SKM-1 (cell line): ENCODE measurements around the gene ZNF516.
"Not testable (repeated sequence)": the region's sequence is repeated elsewhere in the genome, so short reads cannot be mapped to it uniquely, and the experiment has no call there.

ENCODE experiments used
- DNase-seq: peaks from one replicate; lab custom pipeline; 2025; ENCODE audit not compliant: unreplicated experiment; lab: John Stamatoyannopoulos, UW

ZNF516 gene

DNA sequence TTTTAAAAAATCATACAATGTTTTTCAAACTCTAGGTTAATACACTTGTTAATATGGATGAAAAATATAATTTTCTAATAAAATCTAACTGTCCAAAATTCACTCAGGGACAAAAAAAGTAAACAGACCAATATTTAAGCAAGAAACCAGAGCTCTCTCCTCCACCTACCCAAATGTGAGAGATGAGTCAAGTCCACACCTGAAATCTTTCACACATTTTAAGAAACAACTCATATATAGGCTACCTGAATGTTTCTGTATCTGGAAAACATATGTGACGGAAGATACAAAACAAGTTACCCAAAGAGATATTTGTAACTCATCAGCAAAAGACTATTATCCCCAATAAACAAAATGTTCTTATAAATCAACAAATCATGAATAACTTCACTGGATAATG is 20.2 kb downstream of the ZNF516 start:
- no peak for DNase-seq

DNA sequence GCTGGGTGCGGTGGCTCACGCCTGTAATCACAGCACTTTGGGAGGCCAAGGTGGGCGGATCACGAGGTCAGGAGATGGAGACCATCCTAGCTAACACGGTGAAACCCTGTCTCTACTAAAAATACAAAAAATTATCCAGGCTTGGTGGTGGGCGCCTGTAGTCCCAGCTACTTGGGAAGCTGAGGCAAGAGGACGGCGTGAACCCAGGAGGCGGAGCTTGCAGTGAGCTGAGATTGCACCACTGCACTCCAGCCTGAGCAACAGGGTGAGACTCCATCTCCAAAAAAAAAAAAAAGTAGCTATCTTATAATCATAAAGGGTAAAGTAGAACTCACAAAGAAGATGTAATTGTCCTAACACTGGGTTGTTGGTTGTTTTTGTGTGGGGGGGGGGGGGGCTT is 21.5 kb downstream of the ZNF516 start:
- DNase-seq: not testable (repeated sequence)

DNA sequence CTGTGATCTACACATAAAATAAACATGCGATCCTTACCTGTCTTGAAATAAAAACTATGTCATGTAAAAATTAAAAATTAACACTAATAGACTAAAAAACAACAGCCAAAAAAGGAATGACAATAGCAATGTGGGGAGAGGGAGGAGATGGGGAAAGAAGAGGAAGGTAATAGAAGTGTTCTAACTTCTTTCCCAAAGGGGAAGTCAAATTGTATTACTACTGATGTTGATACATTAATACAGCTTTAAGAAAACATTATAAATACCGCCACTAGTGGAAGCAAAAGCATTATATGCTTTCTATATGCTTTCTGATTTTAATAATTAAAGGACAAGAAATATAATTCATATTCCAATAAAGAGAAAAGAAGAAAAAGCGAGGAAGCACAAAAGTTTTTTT is 22.2 kb downstream of the ZNF516 start:
- DNase-seq: no peak

DNA sequence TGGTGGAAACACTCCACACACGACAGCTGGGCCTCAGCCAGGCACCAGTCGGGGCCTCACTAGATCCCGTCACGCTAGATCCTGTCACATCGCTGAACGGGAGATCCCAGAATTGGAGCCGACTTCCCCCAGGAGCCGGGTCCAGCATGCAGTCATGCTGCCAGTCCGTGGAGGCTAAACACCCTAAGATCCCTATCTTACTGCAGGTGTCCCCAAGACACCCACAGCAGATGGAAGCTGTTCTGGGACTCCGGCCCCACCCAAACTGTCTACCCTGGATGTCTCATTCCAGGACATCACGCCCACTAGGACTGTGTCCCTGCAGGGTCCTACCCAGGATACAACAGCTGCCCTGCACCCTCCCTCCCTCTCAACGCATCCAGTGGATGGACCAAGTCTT is 23.4 kb downstream of the ZNF516 start:
- DNase-seq: no peak

DNA sequence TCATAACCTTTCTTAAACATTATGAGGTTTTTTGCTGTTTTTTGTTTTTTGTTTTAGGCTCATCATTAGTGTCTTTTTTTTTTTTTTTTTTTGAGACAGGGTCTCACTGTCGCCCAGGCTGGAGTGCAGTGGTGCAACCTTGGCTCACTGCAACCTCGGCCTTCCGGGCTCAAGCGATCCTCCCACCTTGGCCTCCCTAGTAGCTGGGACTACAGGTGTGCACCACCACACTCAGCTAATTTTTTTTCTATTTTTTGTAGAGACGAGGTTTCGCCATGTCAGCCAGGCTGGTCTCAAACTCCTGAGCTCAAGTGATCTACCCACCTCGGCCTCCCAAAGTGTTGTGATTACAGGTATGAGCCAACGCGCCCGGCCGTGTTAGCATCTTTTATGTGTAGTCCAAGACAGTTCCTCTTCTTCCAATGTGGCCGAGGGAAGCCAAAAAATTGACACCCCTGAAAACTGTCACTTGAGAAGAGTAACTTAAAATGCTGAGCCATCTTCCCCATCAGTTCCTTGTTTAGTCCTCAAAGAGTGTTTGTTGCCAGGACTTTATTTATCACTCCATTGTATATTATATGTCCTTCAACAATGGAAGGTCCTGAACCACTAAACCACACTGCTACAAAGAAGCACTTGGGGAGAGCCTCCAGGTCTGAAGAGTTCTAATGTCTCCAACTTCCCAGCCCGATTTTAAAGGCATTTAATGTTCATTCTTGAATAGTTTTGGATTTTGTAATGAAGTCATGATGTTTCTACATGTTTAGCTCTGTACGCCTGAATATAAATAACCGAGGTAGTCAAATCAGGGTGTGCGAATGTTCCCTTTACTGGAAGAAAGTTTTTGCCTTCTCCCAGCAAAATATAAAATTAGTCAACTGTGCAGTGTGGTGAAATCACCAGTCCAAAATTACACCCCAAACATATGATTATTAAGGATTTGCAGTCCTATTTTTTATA is 26.4 kb downstream of the ZNF516 start:
- no peak for DNase-seq

DNA sequence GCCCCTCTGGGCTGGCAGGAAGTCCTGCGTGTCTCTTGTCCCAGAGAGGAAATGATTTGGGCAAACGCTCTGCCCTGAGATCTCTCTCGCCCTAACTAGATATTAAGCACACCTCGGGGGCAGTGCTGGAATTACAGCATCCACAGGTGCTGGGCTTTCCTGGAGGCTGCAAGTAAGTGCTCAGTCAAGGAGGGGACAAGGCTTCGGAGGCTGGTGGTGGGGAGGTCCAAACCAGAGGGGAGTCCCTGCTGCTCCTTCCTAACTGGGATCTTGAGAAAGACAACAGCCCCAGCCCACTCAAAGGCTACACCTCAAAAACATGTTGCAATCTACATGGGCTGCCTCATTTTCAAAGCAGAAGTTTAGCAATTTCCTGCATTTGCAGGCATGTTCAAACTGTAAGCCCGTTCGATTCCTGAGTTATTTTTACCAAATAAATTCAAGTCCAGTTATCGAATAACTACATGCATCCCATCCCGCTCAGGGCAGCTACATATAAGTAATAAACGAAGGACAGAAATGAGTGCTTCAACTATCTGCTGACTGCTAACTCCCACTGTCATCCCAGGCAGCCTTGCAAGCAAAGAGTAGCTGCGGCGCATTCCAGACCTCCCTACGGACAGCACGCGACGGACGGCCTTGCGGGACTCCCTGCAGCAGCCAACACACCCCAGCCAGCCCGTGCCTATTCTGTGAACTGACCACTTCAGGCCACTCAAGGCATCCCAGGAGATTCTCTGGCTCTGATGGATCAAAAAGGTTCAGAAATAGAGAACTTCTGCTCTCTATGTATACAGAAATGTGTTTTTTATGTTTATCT is 27.5 kb downstream of the ZNF516 start:
- peak; percentile 84 for DNase-seq

DNA sequence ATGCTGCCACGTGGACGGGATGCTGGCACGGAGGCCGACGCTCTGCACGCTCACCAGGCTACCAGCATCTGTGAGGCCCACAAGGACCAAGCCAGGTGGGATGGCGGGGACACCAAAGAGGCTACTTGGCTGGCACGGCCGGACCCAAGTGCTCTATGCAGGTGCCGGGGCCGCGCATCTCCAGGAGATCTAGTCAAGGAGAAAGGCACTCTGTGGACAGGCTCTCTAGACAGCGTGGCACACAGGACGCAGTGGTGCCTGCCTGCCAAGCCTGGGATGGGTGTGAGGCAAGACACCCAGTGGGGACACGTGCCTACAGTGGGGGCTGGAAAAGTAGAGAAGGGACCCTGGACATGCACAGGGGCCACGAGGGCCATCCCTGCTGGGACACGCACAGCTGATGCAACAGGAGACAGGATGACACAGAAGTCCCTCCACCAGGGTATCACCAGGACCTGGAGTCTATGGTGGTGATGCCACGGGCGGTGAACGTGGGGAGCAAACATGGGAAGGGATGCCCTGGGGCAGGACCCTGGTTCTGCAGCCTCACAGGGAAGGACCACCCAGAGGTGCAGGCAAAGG is 28.5 kb downstream of the ZNF516 start:
- DNase-seq: no peak

DNA sequence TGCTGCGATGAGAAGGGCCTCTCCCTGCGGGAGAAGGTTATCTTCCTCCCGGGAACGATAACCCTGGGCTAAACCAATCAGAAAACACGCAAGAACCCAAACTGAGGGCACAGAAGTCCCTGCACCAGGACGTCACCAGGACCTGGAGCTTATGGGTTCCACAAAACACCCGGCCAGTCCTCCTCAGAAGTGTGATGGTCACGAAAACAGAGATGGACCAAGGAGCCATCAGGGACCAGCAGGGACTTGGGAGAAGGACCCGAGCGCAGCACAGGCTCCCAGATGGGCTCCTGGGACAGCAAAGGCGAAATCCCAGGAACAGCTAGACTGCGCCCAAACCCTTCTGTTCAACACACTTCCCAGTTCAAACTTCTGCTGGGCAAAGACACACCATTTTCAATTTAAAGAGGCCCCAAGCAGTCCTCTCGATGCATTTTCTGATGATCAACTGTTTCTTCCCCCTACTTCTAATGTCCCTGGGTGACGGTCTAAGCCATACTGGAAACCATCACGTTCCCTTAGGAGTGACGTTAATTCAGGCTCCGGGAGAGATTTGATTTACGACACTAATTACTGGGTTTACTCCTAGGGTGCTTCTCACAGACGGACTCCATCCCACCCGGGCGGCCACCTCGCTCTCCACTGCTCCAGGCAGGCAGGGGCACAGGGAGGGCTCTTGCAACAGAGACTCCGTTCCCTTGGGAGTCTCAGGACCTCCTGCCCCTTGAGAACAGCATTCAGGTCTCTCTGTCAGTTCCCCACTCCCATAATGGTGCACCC is 29.2 kb downstream of the ZNF516 start:
- no peak for DNase-seq

DNA sequence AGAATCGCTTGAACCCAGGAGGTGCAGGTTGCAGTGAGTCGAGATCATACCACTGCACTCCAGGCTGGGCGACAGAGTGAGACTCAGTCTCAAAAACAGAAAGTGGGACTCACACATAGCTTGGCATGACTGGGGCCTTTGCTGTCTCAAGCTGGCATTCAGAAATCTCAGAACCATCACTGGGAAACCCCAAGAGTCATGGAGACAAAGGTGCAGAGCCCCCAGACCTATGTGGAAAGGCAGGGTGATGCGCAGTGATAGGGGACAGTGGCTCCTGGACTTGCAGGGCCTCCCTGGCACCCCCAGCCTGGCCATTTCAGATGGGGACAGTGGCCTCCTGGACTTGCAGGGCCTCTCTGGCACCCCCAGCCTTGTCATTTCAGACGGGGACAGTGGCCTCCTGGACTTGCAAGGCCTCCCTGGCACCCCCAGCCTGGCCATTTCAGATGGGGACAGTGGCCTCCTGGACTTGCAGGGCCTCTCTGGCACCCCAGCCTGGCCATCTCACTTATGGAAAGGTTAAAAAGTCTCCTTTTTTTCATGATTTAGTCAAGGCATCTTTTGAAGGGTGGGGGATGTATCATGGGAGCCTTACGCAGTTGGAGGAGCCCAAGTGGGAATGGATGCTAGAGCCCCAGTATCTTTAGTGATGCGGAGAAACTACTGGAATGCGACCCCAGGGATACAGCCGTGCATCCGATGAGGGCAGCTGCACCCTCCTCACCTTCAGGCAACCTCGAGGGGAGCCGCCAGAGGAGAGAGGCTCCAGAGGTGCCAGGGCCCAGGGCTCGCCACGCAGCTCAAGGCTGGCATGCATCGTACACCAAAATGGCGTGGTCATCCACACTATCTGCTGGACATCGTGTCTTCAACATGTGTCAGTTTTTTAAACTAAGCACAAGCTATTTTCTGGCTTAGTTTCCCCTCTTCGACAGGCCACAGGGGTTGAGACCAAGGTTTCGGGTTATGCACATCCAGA is 30.5 kb downstream of the ZNF516 start:
- DNase-seq: no peak

DNA sequence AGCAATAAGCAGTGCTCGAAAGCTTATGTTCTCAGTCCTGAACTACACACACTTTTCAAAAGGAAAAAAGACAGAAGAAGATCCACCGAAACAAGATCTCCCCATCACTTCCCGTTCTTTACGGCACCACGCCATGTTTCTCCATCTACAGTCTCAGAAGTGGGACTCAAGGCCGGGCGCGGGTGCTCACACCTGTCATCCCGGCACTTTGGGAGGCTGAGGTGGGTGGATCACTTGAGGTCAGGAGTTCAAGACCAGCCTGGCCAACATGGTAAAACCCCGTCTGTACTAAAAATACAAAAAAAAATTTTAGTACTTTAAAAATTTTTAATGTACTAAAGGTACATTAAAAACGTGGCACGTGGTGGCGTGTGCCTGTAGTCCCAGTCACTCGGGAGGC is 31.2 kb downstream of the ZNF516 start:
- no peak for DNase-seq

DNA sequence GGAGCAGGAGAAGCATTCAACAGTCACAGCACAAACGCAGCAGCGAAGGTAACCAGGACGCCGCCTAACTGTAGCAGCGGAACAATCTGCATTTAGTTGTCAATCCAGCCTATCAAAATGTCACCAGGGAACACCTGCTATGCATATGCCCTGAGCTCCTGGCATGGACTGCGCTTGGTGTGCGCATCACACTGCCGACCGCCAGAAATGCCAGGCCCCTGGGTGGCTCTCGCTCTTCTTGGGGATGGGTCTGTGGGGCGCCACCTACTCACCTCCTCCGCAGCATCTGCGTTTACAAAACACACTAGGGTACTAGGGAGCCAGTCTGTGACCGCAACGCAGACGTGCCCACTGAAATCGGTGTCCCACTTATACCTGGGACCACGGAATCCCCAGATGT is 31.7 kb downstream of the ZNF516 start:
- DNase-seq: no peak

DNA sequence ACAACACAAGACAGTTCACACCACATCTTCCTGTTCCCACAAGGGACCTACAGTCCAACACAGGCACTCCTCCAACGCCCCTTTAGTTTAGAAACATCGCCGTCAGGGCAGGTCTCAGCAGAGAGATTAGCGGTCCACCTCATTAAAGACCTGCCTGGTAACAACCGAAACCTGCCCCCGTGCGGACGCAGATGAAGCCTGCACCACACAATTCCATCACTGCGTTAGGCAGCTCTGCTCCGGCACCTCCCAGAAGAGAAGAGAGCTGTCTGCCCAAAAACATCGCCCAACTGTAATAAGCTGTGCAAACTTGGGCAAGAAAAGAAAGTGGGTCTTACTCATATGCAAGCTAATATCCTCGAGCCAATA is 32.7 kb downstream of the ZNF516 start:
- DNase-seq: no peak

DNA sequence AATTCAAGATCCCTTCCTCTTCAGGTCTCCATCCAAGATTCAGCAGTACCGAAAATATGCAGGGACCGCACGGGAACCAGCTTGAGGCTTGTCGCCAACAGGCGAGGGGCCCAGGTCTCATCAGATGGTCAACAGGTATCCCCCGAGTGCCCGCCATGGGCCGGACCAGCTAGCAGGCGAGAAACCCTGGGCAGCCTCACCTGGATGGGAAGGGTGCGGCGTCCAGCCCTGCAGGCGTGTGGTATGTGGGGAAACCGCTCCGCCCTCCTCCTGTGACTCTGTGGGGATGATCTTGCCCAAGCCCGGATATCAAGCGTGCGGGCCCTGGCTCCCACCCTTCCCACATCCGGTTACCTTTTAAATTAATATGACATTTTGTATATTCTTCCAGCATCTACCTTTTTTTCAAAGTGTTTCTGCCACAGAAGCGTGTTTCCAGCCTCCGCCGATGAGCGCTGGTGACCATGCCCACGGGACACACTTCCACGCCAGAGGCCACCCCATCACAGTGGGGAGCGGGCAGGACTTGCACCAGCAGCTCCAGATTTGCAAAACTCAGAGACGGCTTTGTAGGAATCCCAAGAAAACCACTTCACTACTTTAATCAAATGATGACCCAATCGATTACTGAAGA is 33.2 kb downstream of the ZNF516 start:
- no peak for DNase-seq

DNA sequence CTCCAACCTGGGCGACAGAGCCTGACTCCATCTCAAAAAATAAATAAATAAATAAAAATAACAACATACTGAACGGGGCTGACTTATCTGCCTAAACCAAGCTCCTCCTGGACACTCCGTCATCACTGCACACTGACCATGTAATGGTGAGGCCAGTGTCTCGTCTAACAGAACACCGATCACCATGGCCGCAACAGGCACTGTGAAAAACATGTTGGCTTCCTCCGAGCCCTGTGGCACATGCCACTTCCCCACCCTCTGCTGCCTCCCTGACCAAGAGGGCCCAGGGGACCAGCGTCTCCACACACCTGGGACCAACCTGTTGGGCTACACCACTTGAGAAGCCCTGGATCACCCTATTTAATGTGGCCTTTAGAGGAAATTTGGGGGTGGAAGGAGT is 33.9 kb downstream of the ZNF516 start:
- no peak for DNase-seq

DNA sequence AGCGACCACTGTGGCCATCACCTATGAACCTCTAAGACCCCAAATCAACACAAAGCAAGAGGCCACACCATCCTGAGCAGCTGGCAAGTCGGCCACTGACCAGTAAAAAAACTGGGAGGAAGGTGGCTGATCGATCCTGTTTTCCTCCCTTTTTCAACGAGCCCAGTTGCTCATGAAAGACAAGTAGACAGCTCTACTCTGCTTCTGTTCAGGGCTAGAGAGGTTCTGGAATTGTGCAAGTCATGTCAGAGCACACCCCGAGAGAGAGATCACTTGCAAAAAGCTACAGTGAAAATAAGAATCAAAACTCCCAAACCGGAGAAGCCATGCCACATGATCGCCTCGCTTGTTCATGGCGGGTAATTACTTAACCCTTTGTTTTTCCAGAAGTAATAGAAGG is 34.6 kb downstream of the ZNF516 start:
- no peak for DNase-seq

DNA sequence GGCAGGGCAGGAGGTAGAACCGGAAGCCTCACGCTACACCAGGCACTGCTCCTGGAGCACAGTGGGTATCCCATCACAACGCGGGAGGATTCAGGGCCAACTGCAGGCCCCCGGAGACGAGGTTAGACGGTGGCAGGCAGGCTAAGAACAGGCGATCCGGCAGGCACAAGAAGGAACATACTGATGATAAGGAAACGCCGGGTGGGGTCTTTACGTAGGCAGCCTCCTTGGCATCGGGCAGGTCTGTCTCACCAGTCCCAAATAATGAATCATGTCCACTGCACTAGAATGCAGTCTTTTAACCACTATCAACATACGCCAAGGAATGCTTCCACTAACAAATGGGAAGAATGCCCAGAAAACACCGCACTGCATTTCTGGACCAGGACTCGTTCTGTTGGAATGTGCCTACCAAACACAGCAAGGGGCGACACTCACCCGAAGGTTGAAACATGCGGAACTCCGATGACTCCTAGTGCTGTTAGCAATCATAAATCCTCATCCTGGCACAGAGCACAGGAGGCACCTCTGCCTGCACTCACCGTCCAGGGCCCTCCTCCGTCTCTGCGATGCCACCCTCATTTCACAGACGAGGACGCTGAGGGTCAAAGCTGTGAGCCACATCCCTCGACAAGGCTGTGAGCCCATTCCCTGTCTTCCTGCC is 35.2 kb downstream of the ZNF516 start:
- DNase-seq: no peak

DNA sequence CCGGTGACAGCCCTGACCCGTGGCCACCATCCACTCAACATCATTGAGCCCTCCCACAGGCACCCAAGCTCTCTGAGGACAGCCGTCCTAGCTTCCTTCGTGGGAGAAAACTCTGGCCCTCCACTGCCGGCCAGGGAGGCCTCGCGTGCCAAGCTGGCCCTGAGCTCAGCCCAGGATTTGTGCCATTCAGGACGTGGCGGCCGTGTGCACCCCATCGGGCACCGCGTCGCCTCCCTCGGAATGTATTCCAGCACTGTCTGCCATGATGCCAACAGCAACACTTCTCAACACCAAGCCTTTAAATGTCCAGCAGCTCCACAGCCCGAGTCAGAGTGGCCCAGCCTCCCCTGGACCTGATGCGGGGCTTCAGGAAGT is 35.7 kb downstream of the ZNF516 start:
- DNase-seq: no peak

DNA sequence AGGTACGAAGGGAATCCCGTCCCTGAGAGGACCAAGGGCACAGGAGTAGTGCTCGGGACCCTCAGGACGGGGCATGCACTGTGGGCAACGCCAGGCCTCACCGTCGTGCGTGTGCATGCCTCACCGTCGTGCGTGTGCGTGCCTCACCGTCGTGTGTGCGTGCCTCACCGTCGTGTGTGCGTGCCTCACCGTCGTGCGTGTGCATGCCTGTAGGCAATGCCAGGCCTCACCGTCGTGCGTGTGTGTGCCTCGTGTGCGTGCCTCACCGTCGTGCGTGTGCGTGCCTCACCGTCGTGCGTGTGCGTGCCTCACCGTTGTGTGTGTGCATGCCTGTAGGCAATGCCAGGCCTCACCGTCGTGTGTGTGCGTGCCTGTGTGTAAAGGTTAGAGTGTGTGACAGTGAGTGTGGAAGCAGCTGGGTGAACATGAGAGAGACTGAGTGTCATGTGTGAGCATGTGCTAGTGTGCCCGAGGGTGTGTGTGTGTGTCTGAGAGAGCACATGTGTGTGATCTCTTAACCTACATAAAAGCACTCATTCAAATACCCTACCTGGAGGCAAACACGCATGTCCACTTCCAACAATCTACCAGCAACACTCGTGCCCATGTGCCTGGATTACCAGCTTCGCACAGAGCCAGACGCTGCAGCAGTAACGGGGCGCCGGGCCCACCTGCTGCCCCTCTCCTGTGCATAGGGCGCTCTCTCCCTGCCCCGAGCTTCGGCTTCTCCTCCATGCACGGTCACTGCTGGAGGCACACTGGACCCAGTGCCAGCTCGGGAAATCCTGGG is 36.3 kb downstream of the ZNF516 start:
- DNase-seq: no peak
